ENCODE data around the gene CDHR2. TPM values are rescaled to one million over a fixed set of nuclear protein-coding genes. Genes with fewer than 3 reads are reported as not detected.
A peak's percentile ranks its signal among the peaks of the same experiment; 100 is the strongest.

CDHR2 gene
- 7.8 and 17.9 TPM in 2 replicates for total RNA-seq (2016; rRNA removed; fragmentation: Illumina TruSeq; extraction: Trizol)
- 3.8 and 4.0 TPM in 2 replicates for total RNA-seq (2016; cell fraction: cytosol; rRNA removed; fragmentation: Illumina TruSeq; extraction: Trizol; ENCODE audit: low read depth)
- 5.3 and 18.3 TPM in 2 replicates for total RNA-seq (2016; cell fraction: insoluble cytoplasmic fraction; rRNA removed; fragmentation: Illumina TruSeq; extraction: Trizol)
- total RNA-seq (2016; cell fraction: membrane; rRNA removed; fragmentation: Illumina TruSeq; extraction: Trizol), result 7.4 and 8.2 TPM in 2 replicates
- 19.1 and 22.7 TPM in 2 replicates for total RNA-seq (2016; cell fraction: nucleus; rRNA removed; fragmentation: Illumina TruSeq; extraction: Trizol)
- polyA plus RNA-seq (2011; rRNA removed), result 20.9 and 27.3 TPM in 2 replicates
- 14.0 and 14.6 TPM in 2 replicates for polyA plus RNA-seq (2011; cell fraction: cytosol; rRNA removed)
- 70.0 and 99.3 TPM in 2 replicates for polyA plus RNA-seq (2011; cell fraction: nucleus; rRNA removed)
- 15.8 and 16.5 TPM in 2 replicates for polyA plus RNA-seq (2012)
- polyA plus RNA-seq (2016; cell fraction: cytosol; fragmentation: Illumina TruSeq; extraction: Trizol; ENCODE audit: low read depth), result 2.7 and 3.5 TPM in 2 replicates
- polyA plus RNA-seq (2016; cell fraction: insoluble cytoplasmic fraction; fragmentation: Illumina TruSeq; extraction: Trizol; ENCODE audit: low read depth), result 6.8 and 7.1 TPM in 2 replicates
- 4.6 and 6.1 TPM in 2 replicates for polyA plus RNA-seq (2016; cell fraction: membrane; fragmentation: Illumina TruSeq; extraction: Trizol; ENCODE audit: low read depth)
- 48.7 and 52.7 TPM in 2 replicates for polyA plus RNA-seq (2016; cell fraction: nucleus; fragmentation: Illumina TruSeq; extraction: Trizol; ENCODE audit: insufficient read depth, low read depth)
- polyA minus RNA-seq (2011; rRNA and poly(A)+ RNA removed; ENCODE audit: low replicate concordance), result 0.07 and 41.0 TPM in 2 replicates
- 12.1 and 12.2 TPM in 2 replicates for polyA minus RNA-seq (2011; cell fraction: cytosol; rRNA and poly(A)+ RNA removed)
- polyA minus RNA-seq (2011; cell fraction: nucleus; rRNA and poly(A)+ RNA removed), result 15.5 and 15.7 TPM in 2 replicates
- percentile 57 among the genes with signal in this experiment for Bru-seq, nascent RNA
- BruChase-seq, experiment 1, labeled RNA remaining after a 6-hour chase, result percentile 62 among the genes with signal in this experiment
- percentile 61 among the genes with signal in this experiment for BruChase-seq, experiment 2, labeled RNA remaining after a 2-hour chase
- long read RNA-seq, experiment 1, full-length matches to known transcripts, result 3 of 11 reads
- long read RNA-seq, experiment 1, partial matches to known transcripts, result 5 of 11 reads
- long read RNA-seq, experiment 1, other reads (novel, unspliced or antisense), result 3 of 11 reads
- long read RNA-seq, experiment 2, partial matches to known transcripts, result 20 of 67 reads
- long read RNA-seq, experiment 2, other reads (novel, unspliced or antisense), result 47 of 67 reads

DNA sequence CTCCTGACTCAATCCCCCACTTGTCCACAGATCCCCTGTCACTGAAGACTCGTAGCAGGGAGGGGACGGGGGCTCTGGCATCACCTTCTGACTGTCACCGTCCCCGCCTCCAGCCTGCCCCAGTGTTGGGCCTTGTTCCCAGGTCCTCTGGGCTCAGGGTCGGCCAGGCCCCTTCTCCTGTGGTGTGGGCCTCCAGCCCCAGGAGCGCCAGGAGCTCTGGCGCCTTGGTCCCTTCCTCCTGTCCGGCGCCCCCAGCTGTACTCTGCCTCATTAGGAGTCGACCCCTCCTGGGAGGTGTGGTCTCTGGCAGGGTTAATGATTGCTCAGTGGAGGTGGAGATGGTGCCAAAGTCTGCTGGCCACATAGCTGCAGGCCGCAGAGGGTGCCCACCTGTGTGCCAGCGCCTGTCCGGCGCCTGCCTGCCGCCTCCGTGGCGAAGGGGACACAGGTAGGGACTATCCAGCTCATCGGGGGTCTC is at the start of gene CDHR2:
Gene CDHR2, plus strand, starts transcription at position 376 of the 478 bp plus-strand sequence. CDS start 16,011 bp downstream, outside the sequence.
- intact Hi-C loops (cut with micrococcal nuclease; ENCODE audit: unreplicated experiment) (loop anchor here (2.0 kb wide), 1 partner anchor 132 kb away; the partner anchor contains the start of gene CLTB), in situ Hi-C loops (cut with HindIII; ENCODE audit: extremely low pct_ligation_motif_present, low pct_unique_long_range_greater_than_20kb) (loop anchor here (25.0 kb wide), 1 partner anchor 813 kb away; the partner anchor contains the start of genes LMAN2 and RGS14)
- DNase-seq (ENCODE audit: low spot score) (peak; percentile 85), FAIRE-seq (peak; percentile 12), ATAC-seq (peak; percentile 90)
- peaks cover 69% of the 10 kb centered on the region for H3K4me1 ChIP-seq (ENCODE audit: insufficient read depth, low read length)
- H3K4me3 ChIP-seq (replicated peaks in 1 of 3; ENCODE audit: insufficient read depth in 1 of 3, low read depth in 2 of 3, low read length in 3 of 3), result peak within 1 kb of the TSS; percentile 66 to 86 (median 72)
- H3K4me2 ChIP-seq (ENCODE audit: low read depth, low read length), result peak within 1 kb of the TSS; percentile 98
- no peaks in the 10 kb centered on the region for H3K27me3 ChIP-seq (ENCODE audit: control insufficient read depth in 1 of 2, insufficient read depth in 2 of 2, low read length in 2 of 2)
- no peaks in the 10 kb centered on the region for H3K36me3 ChIP-seq (replicated peaks in 1 of 2; ENCODE audit: control insufficient read depth in 1 of 2, insufficient read depth in 2 of 2, low read length in 2 of 2)
- CTCF ChIA-PET (ENCODE audit: low intra/inter-chr PET ratio, low total read pairs), result no interaction called here
- POLR2A ChIA-PET, result interaction anchor here (0.7 to 9.7 kb wide), 11 partner anchors 9 to 187 kb away, joined by 3 to 212 read pairs (median 5); partner anchors contain the start of genes FAF2, KIAA1191, RNF44 and TSPAN17
- H4K20me1 ChIP-seq (ENCODE audit: insufficient read depth, low read length), result no peaks in the 10 kb centered on the region
- no peaks in the 10 kb centered on the region for H3K9me3 ChIP-seq (ENCODE audit: low read length)
- WGBS (ENCODE audit: low lambda C conversion rate), result 2% methylated on average over 13 of the region's 18 CpGs
- H3K9ac ChIP-seq (ENCODE audit: insufficient read depth, low read depth, low read length), result peak within 1 kb of the TSS; percentile 75
- peaks cover 16% of the 10 kb centered on the region for H3K79me2 ChIP-seq (ENCODE audit: insufficient read depth, low read length)
- no peak within 1 kb of the TSS for H2AFZ ChIP-seq (ENCODE audit: low read length)
- peak within 1 kb of the TSS; percentile 53 for H3K27ac ChIP-seq (ENCODE audit: extremely low read length, insufficient read depth, low read length)
- BruUV-seq (replicated peaks), result no TSS peak
- TF ChIP-seq SMARCC2 (IDR thresholded peaks at IDR 0.05), result no peak
- TF ChIP-seq HDAC1 (CRISPR knock-in tag; IDR thresholded peaks at IDR 0.05), result peak; percentile 64
- TF ChIP-seq, protein P1, sequence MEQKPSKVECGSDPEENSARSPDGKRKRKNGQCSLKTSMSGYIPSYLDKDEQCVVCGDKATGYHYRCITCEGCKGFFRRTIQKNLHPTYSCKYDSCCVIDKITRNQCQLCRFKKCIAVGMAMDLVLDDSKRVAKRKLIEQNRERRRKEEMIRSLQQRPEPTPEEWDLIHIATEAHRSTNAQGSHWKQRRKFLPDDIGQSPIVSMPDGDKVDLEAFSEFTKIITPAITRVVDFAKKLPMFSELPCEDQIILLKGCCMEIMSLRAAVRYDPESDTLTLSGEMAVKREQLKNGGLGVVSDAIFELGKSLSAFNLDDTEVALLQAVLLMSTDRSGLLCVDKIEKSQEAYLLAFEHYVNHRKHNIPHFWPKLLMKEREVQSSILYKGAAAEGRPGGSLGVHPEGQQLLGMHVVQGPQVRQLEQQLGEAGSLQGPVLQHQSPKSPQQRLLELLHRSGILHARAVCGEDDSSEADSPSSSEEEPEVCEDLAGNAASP (CRISPR knock-in tag; IDR thresholded peaks at IDR 0.05; ENCODE audit: borderline replicate concordance), result peak; percentile 45; the same call in 1 of the 2 replicates
- TF ChIP-seq ZNF17 (CRISPR knock-in tag; IDR thresholded peaks at IDR 0.05), result no peak
- no peak for TF ChIP-seq SP2 (CRISPR knock-in tag; IDR thresholded peaks at IDR 0.05)
- no peak for TF ChIP-seq ZNF3 (CRISPR knock-in tag; IDR thresholded peaks at IDR 0.05)
- TF ChIP-seq ZNF790 (CRISPR knock-in tag; IDR thresholded peaks at IDR 0.05; ENCODE audit: borderline replicate concordance), result 0 out of 2 replicates have a peak, but pooled peaks have one; percentile 22
- TF ChIP-seq ARNTL (CRISPR knock-in tag; IDR thresholded peaks at IDR 0.05), result 0 out of 2 replicates have a peak, but pooled peaks have one; percentile 19
- no peak for TF ChIP-seq ZNF672 (CRISPR knock-in tag; IDR thresholded peaks at IDR 0.05)
- no peak for TF ChIP-seq ZNF878 (CRISPR knock-in tag; IDR thresholded peaks at IDR 0.05)
- no peak for TF ChIP-seq DBP (CRISPR knock-in tag; IDR thresholded peaks at IDR 0.05; ENCODE audit: not compliant biosample characterization)
- no peak for TF ChIP-seq ZNF569 (CRISPR knock-in tag; IDR thresholded peaks at IDR 0.05; ENCODE audit: borderline replicate concordance)
- TF ChIP-seq, protein P2, sequence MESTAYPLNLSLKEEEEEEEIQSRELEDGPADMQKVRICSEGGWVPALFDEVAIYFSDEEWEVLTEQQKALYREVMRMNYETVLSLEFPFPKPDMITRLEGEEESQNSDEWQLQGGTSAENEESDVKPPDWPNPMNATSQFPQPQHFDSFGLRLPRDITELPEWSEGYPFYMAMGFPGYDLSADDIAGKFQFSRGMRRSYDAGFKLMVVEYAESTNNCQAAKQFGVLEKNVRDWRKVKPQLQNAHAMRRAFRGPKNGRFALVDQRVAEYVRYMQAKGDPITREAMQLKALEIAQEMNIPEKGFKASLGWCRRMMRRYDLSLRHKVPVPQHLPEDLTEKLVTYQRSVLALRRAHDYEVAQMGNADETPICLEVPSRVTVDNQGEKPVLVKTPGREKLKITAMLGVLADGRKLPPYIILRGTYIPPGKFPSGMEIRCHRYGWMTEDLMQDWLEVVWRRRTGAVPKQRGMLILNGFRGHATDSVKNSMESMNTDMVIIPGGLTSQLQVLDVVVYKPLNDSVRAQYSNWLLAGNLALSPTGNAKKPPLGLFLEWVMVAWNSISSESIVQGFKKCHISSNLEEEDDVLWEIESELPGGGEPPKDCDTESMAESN (CRISPR knock-in tag; conservative IDR thresholded peaks at IDR 0.05), result no peak; the same call in 1 of the 2 replicates

Measured in HepG2 (cell line).